Left renal pelvis (tissue), 4 donors: ENCODE measurements around the gene CREB3L2. TPM values are rescaled to one million over a fixed set of nuclear protein-coding genes. Genes with fewer than 3 reads are reported as not detected.
A peak's percentile ranks its signal among the peaks of the same experiment; 100 is the strongest.
"Not testable (repeated sequence)": the region's sequence is repeated elsewhere in the genome, so short reads cannot be mapped to it uniquely, and the experiment has no call there.

Experiments used
- DNase-seq, 4 donors: peaks; one replicate each; pipeline ENCODE4 v3.0.0-alpha.2; 2013; ENCODE audit warnings: low read depth in 4 of 4, low spot score in 3 of 4
- polyA plus RNA-seq, 4 donors: library from polyadenylated mRNA; unstranded; fragments of 120-200 nt; gene quantifications; one replicate each; pipeline ENCODE4 v1.2.1, GENCODE V29; 2013; ENCODE audit not compliant: insufficient read length in 4 of 4

Gene CREB3L2
- polyA plus RNA-seq, 4 donors = 48.0 to 69.0 (median 57.7) TPM

GRCh38 chr7:137909042-137909441 lies 92.8 kb downstream of the CREB3L2 start:
- no peak for DNase-seq

- no peak for DNase-seq
Measured at GRCh38 chr7:137908106-137908505, 93.8 kb downstream of the CREB3L2 start.

- DNase-seq = not testable (repeated sequence)
Measured at GRCh38 chr7:137906636-137907035, 95.2 kb downstream of the CREB3L2 start.

GRCh38 chr7:137904833-137905232 lies 97.1 kb downstream of the CREB3L2 start:
- DNase-seq = peak in 1 of 4 donors; percentile 14

- DNase-seq = peak in 1 of 4 donors; percentile 51
Measured at GRCh38 chr7:137903382-137904169, 98.3 kb downstream of the CREB3L2 start.

- DNase-seq = no peak
Measured at GRCh38 chr7:137900137-137900536, 101.7 kb downstream of the CREB3L2 start.

GRCh38 chr7:137898839-137899721 lies 102.8 kb downstream of the CREB3L2 start:
- DNase-seq = peak in 1 of 4 donors; percentile 49

- DNase-seq = no peak
Measured at GRCh38 chr7:137895301-137896221, 106.3 kb downstream of the CREB3L2 start.

GRCh38 chr7:137893143-137893742 lies 108.6 kb downstream of the CREB3L2 start:
- no peak for DNase-seq

- no peak for DNase-seq
Measured at GRCh38 chr7:137891016-137891655, 110.8 kb downstream of the CREB3L2 start.

- DNase-seq = no peak
Measured at GRCh38 chr7:137890449-137890921, 111.4 kb downstream of the CREB3L2 start.

- DNase-seq = no peak
Measured at GRCh38 chr7:137888241-137888640, 113.6 kb downstream of the CREB3L2 start.

GRCh38 chr7:137886746-137887145 lies 115.1 kb downstream of the CREB3L2 start:
- DNase-seq = no peak

GRCh38 chr7:137886281-137886680 lies 115.6 kb downstream of the CREB3L2 start:
- DNase-seq = no peak

GRCh38 chr7:137885678-137886077 lies 116.2 kb downstream of the CREB3L2 start:
- DNase-seq = no peak

- DNase-seq = no peak
Measured at GRCh38 chr7:137882806-137883205, 119.1 kb downstream of the CREB3L2 start.

- DNase-seq = no peak
Measured at GRCh38 chr7:137882261-137882668, 119.6 kb downstream of the CREB3L2 start.

- no peak for DNase-seq
Measured at GRCh38 chr7:137881607-137882260, 120.2 kb downstream of the CREB3L2 start.

GRCh38 chr7:137880432-137880831 lies 121.5 kb downstream of the CREB3L2 start:
- DNase-seq = no peak
